Fibroblast of lung (primary cell): ENCODE results near the gene PODN. TPM values are rescaled to one million over a fixed set of nuclear protein-coding genes. Genes with fewer than 3 reads are reported as not detected.
A peak's percentile ranks its signal among the peaks of the same experiment; 100 is the strongest.

ENCODE experiments used
- DNase-seq, 2 donors: peaks; one replicate each; pipeline versions ENCODE4 v3.0.0 to v3.0.0-alpha.2; 2010; ENCODE audit warnings: low read depth in 2 of 2
- H2AFZ ChIP-seq: 2 replicates; pipeline ENCODE4 v1.5.1; 2012; ENCODE audit warnings: low read length, control low read depth, inconsistent platforms
- H3K27ac ChIP-seq: 2 replicates; pipeline ENCODE4 v1.5.1; 2011; ENCODE audit warnings: low read length, control low read depth; ENCODE audit not compliant: insufficient read depth
- H3K27me3 ChIP-seq: 2 replicates; pipeline ENCODE4 v1.5.1; 2011; ENCODE audit warnings: mild to moderate bottlenecking, low read length; ENCODE audit not compliant: control insufficient read depth, insufficient read depth
- H3K36me3 ChIP-seq: 2 replicates; pipeline ENCODE4 v1.5.1; 2011; ENCODE audit warnings: low read length; ENCODE audit not compliant: control insufficient read depth, insufficient read depth
- H3K4me1 ChIP-seq: 2 replicates; pipeline ENCODE4 v1.5.1; 2011; ENCODE audit warnings: low read length; ENCODE audit not compliant: control insufficient read depth, insufficient read depth; ENCODE audit errors: extremely low read depth
- H3K4me2 ChIP-seq: 2 replicates; pipeline ENCODE4 v1.5.1; 2011; ENCODE audit warnings: low read length, control low read depth; ENCODE audit not compliant: insufficient read depth; ENCODE audit errors: extremely low read depth
- H3K4me3 ChIP-seq, 4 experiments: fragments of 200-600 bp in 1 of 4; sonication (generic) in 1 of 4; replicated peaks in 1 of 4; 2 replicates each; pipeline ENCODE4 v1.5.1; 2011 to 2016; ENCODE audit warnings: low read length in 4 of 4, low read depth in 3 of 4, mild to moderate bottlenecking in 3 of 4, control low read depth in 2 of 4, inconsistent platforms in 1 of 4, mixed read lengths in 1 of 4; ENCODE audit not compliant: insufficient read depth in 1 of 4; ENCODE audit errors: control extremely low read depth in 1 of 4
- H3K79me2 ChIP-seq: 2 replicates; pipeline ENCODE4 v1.5.1; 2012; ENCODE audit warnings: mild to moderate bottlenecking, low read length, inconsistent platforms; ENCODE audit not compliant: control insufficient read depth, insufficient read depth
- H3K9ac ChIP-seq: 2 replicates; pipeline ENCODE4 v1.5.1; 2011; ENCODE audit warnings: mild to moderate bottlenecking, low read length, control low read depth; ENCODE audit not compliant: insufficient read depth
- H3K9me3 ChIP-seq: 2 replicates; pipeline ENCODE4 v1.5.1; 2012; ENCODE audit warnings: low read depth, low read length; ENCODE audit not compliant: control insufficient read depth, insufficient read depth
- H4K20me1 ChIP-seq: 2 replicates; pipeline ENCODE4 v1.5.1; 2011; ENCODE audit warnings: low read length; ENCODE audit not compliant: control insufficient read depth, insufficient read depth; ENCODE audit errors: extremely low read depth
- CTCF ChIP-seq, 2 donors: IDR thresholded peaks in 1 of 2; conservative IDR thresholded peaks in 1 of 2; 1 replicate in 1 of 2; 2 replicates in 1 of 2; pipeline ENCODE4 v1.5.1; 2011 to 2012; ENCODE audit warnings: low read length in 2 of 2, control low read depth in 1 of 2, inconsistent platforms in 1 of 2, low read depth in 1 of 2, mild to moderate bottlenecking in 1 of 2
- EZH2 ChIP-seq: IDR thresholded peaks from 2 replicates; pipeline ENCODE4 v1.5.1; 2012; ENCODE audit warnings: low read length, control low read depth, mild to moderate bottlenecking; ENCODE audit errors: missing control alignments
- polyA plus RNA-seq, 2 donors: library from polyadenylated mRNA; depleted of rRNA in 1 of 2; stranded (reverse) in 1 of 2; unstranded in 1 of 2; fragments of >200 nt; gene quantifications; 2 replicates each; pipeline ENCODE4 v1.2.1, GENCODE V29; 2011 to 2012; ENCODE audit warnings: missing spikeins in 1 of 2
- total RNA-seq: library from RNA; depleted of rRNA; stranded (reverse); fragments of >200 nt; gene quantifications from 2 replicates; pipeline ENCODE4 v1.2.1, GENCODE V29; 2014

PODN gene
- total and polyA plus RNA-seq, 2 donors (not counting 1 experiment from before 2014, with no cell fraction given) = 31.6 to 49.7 TPM

- no peaks in the 10 kb centered on the region for H3K9me3 ChIP-seq
- H3K79me2 ChIP-seq = peaks cover 28% of the 10 kb centered on the region
- no peaks in the 10 kb centered on the region for H3K36me3 ChIP-seq
- no peak overlapping the region for H3K4me3 ChIP-seq
- DNase-seq = peak in 1 of 2 donors; percentile 22
- no peak overlapping the region for H3K9ac ChIP-seq
- no peaks in the 10 kb centered on the region for H3K27me3 ChIP-seq
- H3K4me2 ChIP-seq = peak overlapping the region; percentile 44
- peaks cover 14% of the 10 kb centered on the region for H3K4me1 ChIP-seq
- no peaks in the 10 kb centered on the region for H4K20me1 ChIP-seq
- peak overlapping the region; percentile 42 for H3K27ac ChIP-seq
- no peak overlapping the region for H2AFZ ChIP-seq
- TF ChIP-seq EZH2 = no peak
- TF ChIP-seq CTCF (conservative IDR thresholded peaks at IDR 0.05 in 1 of 2, IDR thresholded peaks at IDR 0.05 in 1 of 2; ENCODE audit: low read depth in 1 of 2, low read length in 2 of 2) = no peak
These were observed 36.3 kb upstream of the PODN start for GRCh38 chr1:53025769-53026112.

- Histone ChIP-seq H3K79me2 (peaks cover 24% of the 10 kb centered on the region), H3K4me2 (no peak overlapping the region), H4K20me1 (no peaks in the 10 kb centered on the region), H2AFZ (no peak overlapping the region), H3K9me3 (no peaks in the 10 kb centered on the region), H3K4me1 (peaks cover 14% of the 10 kb centered on the region), H3K4me3 (no peak overlapping the region), H3K9ac (no peak overlapping the region), H3K36me3 (no peaks in the 10 kb centered on the region), H3K27ac (peak overlapping the region; percentile 11), H3K27me3 (no peaks in the 10 kb centered on the region)
- peak in 1 of 2 donors; percentile 11 for DNase-seq
- TF ChIP-seq EZH2 (no peak), CTCF (conservative IDR thresholded peaks at IDR 0.05 in 1 of 2, IDR thresholded peaks at IDR 0.05 in 1 of 2; ENCODE audit: low read depth in 1 of 2, low read length in 2 of 2) (no peak)
These were observed 35.8 kb upstream of the PODN start for GRCh38 chr1:53026254-53026653.

GRCh38 chr1:53031732-53032131 is 30.3 kb upstream of the PODN start:
- no peak for DNase-seq
- Histone ChIP-seq H3K4me3 (no peak overlapping the region), H3K27ac (no peak overlapping the region)

More at GRCh38 chr1:53031732-53032131, 30.3 kb upstream of the PODN start:
- Histone ChIP-seq H3K36me3 (no peaks in the 10 kb centered on the region), H3K9me3 (no peaks in the 10 kb centered on the region), H3K9ac (no peak overlapping the region), H3K4me1 (no peaks in the 10 kb centered on the region), H3K27me3 (no peaks in the 10 kb centered on the region), H4K20me1 (no peaks in the 10 kb centered on the region), H3K79me2 (peaks cover 1% of the 10 kb centered on the region), H3K4me2 (no peak overlapping the region), H2AFZ (no peak overlapping the region)
- no peak for TF ChIP-seq EZH2
- TF ChIP-seq CTCF (conservative IDR thresholded peaks at IDR 0.05 in 1 of 2, IDR thresholded peaks at IDR 0.05 in 1 of 2; ENCODE audit: low read depth in 1 of 2, low read length in 2 of 2) = no peak
